Gastrocnemius medialis (tissue), 4 donors: ENCODE results near the gene TUT4.

Source experiments
- CTCF ChIP-seq, 5 experiments: fragments of 450-650 bp in 3 of 5; fragments of 200-600 bp in 2 of 5; sonication (generic) in 2 of 5; IDR thresholded peaks in 4 of 5; conservative IDR thresholded peaks in 1 of 5; 1 replicate in 4 of 5; 2 replicates in 1 of 5; pipeline ENCODE4 v1.5.1; 2016 to 2019; ENCODE audit warnings: antibody characterized with exemption in 5 of 5, mild to moderate bottlenecking in 3 of 5, moderate library complexity in 3 of 5
- POLR2A ChIP-seq, 2 donors: fragments of 450-650 bp; IDR thresholded peaks; one replicate each; pipeline ENCODE4 v1.6.1; 2017; ENCODE audit warnings: antibody characterized with exemption in 2 of 2, mild to moderate bottlenecking in 2 of 2, moderate library complexity in 2 of 2

DNA sequence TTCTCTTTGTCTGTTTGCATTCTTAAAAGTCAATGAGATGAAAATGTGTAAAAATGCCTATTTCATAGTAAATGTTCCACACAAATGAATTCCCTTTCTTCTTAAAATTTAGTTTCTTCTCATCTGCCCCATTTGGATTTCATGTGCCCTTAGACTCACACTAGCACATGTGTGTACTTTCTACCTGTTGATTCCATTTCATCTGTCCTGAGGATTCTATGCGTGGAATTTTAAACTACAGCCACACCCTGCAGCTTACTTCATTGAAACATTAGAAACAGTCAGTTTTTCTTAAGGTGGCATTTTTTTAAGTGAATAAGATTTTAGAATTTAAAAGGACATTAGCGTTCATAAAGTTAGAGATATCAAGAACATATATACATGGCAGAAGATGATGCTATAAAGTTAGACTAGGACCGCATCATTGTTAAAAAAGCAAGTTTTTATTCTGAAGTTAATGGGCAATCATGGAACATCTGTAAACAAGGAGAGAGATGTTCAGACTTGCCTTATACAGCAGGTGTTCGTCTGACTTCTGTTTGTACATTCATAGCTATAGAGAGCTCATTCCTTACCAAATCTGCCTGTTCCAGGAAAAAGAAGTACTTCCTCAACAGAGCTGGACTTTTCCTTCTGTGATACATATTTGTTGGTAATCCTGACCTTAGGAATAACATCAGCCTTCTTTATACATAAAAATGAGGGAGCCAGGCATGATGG lies 3.9 kb upstream of the TUT4 start:
- TF ChIP-seq POLR2A (IDR thresholded peaks at IDR 0.05) = no peak
- no peak for TF ChIP-seq CTCF (IDR thresholded peaks at IDR 0.05 in 4 of 5, conservative IDR thresholded peaks at IDR 0.05 in 1 of 5)
